GM21737 (cell line): ENCODE results near the gene FHIT.
"Not testable (repeated sequence)": the region's sequence is repeated elsewhere in the genome, so short reads cannot be mapped to it uniquely, and the experiment has no call there.

Experiments
- ATAC-seq: cut with Tn5 transposase; IDR thresholded peaks from one replicate; pipeline ENCODE4 v1.9.1; 2021; ENCODE audit warnings: mild to moderate bottlenecking, moderate library complexity; ENCODE audit not compliant: unreplicated experiment

The FHIT gene

DNA sequence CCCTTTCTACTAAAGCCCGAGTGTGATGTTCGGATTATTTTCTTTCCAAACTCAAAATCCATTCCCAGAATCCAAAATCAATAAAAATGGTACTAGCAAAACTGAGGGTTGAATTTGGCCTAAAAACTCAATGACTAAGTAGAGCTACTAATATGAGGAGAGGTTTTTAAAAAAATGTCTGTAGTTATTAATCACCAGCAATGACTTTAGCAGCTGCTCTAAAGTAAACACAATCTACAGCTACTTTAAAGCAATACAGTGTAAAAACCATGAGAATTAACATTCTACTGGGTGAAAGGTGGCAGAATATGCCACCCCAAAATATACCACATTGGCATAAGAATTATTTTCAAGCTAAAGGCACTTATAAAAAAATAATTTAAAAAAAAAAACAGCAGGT, 23.5 kb downstream of the FHIT start:
- ATAC-seq = no peak

DNA sequence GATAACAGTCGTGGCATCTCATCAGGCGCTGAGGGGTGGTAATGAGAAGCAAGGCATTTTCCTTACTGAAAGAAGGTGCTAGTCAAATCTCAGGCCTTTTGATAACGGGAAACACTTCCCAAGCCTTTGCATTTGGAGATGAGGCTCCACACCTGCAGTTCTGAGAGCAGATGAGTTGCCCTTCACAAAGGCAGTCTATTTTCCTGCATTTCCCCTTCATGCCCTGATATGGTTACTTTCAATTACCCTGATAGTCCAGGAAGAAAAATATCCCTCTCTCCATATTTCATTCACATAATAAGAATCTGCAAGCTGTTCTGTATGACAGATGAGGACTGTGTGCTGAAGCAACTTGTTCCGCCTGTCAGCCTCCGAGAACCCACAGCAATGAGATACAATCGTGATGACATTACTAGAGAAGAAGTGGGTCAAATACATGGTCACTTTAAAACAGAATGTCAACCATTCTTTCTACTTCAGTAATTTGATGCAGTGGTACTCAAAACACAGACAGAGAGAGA, 25.0 kb downstream of the FHIT start:
- no peak for ATAC-seq

DNA sequence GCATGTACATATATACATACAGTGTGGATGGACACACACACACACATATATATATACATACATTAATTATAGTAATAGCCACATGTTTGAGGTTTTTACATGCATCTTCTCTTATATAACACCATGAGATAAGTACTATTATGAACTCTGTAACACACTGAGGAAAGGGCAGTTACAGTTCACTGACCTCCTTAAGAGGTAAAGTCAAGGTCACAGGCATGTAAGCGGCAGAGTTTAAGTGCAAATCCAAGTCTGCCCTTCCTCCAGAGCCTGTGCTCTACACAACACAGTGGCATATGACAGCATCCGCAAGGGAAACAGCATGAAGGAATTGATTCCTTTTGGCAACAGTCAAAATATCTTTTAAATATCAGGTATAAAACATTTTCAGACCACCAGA, 26.4 kb downstream of the FHIT start:
- ATAC-seq = no peak

DNA sequence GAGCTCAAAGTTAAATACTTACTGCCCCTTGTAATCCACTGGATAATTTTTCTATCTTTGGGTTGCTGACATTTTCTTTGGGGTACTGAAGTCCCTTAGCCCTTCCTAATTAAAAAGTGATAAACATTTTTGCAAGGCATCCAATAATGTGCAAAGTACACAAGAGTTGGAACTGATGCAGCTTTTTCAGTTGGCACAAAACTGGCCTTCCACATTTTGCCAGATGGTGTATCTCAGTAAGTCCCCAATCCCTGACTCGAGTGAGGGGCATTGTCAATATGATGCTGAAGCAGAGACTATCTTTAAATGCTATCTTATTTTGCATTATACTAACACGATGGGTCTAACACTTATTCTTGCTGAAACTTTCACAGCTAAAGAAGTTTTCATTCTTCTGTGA, 27.8 kb downstream of the FHIT start:
- no peak for ATAC-seq

DNA sequence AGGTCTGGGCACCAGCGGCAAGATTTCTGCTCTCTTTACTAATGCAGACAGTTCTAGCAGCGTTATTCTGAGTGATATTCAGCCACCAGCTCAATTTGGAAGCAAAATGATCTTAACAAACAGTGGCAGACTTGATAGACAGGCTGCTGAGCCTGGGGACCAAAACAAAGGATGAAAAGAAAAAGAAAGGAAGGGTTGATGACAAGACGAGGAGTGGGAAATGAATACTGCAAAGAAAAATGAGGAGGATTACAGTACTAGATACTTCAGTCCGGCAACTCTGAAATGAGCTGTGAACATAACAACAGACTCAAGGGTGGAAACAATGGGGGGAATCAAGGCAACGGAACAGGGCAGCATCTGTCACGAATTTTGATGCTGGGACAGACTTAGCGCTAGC, 28.8 kb downstream of the FHIT start:
- ATAC-seq = no peak

DNA sequence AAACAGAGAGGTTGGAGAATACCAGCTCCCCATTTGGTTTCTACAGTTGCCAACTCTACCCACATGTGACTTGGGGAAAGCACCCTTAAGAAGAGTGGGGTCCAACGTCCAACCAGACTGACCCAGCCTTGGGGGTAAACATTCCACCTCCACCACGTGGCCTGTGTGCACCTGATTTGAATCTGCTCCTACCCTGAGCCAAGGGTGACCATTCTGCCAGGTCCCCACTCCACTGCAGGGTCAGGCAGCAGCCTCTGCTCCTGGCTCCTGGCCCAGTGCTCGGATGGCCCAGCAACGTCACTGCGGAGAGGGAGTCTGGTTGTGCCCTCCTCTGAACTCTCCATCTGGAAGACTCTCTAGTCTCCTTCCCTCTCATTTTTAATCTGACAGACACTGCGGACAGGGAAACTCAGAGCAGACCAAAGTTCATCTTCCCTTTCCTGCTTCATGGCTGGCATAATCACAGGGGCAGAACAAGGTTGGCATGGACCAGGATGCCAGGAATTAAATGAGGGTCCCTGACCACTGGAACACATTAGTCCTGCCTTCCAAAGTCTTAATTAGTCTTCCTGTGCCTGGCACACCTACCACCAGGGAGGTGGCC, 29.4 kb downstream of the FHIT start:
- no peak for ATAC-seq

DNA sequence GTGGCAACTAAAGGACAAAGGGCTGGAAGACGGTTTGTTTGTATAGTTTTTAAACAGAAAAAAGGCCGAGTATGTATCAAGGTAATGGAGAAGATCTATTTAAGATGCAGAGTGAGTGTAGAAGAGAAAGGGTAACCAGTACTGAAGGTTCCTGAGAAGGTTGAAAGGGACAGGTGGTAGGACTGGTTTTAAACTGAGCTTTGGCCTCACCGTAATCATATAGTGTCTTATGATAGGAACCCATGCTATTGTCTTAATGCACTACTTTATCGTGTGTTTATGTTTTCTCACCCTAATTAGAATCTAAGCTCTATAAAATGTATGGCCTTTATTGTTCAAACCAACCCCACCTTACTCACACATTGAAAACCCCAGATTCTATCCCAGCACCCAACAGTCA, 32.7 kb downstream of the FHIT start:
- ATAC-seq = no peak

DNA sequence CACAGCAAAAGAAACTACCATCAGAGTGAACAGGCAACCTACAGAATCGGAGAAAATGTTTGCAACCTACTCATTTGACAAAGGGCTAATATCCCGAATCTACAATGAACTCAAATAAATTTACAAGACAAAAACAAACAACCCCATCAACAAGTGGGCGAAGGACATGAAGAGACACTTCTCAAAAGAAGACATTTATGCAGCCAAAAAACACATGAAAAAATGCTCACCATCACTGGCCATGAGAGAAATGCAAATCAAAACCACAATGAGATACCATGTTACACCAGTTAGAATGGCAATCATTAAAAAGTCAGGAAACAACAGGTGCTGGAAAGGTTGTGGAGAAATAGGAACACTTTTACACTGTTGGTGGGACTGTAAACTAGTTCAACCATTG, 35.1 kb downstream of the FHIT start:
- not testable (repeated sequence) for ATAC-seq

DNA sequence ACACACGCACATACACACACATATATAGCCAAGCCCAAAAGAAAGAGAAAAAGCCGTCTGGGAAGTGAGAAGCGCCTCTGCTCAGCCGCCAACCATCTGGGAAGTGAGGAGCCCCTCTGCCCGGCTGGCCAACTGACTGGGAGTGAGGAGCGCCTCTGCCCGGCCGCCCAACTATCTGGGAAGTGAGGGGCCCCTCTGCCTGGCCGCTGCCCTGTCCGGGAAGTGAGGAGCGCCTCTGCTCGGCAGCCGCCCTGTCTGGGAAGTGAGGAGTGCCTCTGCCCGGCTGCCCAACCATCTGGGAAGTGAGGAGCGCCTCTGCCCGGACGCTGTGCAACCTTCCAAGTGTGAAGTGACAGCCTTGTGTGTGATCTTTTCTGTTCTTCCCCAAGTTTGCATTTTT, 49.2 kb downstream of the FHIT start:
- ATAC-seq = no peak

DNA sequence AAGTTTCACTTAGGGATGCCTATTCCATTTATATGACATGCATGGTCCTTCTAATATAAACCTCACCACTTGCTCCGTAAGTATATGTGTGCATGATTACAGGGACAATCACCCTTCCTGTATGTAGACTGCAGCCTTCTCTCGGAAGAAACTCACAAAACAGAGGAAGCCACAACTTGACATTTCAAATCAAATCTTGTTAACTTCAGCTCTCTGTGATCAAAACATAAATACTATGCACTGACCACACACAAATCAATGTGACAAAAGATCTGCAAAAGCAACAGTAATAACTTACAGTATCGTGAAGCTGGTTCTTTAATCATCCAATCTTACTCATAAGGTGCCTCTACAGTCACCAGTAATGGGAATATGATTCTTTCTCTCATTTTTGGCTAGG, 50.2 kb downstream of the FHIT start:
- ATAC-seq = no peak

DNA sequence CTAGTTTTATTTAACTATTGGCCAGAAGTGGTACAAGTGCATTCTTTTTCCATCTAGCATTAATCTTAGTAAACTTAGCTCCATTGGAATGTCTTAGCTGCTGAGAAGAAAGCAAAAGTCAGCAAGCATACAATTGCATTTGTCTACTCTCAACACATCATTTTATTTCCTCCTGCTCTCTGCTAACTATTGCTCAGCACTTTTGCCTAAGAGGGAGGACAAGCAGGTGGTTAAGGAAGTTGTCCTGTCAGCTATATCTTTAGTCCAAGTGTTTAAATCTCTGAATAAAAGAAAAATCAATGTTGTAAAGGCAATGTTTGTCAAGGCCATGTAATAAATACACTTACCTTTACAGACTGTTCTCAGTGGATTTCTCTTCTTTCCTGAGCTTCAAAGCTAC, 51.0 kb downstream of the FHIT start:
- no peak for ATAC-seq

DNA sequence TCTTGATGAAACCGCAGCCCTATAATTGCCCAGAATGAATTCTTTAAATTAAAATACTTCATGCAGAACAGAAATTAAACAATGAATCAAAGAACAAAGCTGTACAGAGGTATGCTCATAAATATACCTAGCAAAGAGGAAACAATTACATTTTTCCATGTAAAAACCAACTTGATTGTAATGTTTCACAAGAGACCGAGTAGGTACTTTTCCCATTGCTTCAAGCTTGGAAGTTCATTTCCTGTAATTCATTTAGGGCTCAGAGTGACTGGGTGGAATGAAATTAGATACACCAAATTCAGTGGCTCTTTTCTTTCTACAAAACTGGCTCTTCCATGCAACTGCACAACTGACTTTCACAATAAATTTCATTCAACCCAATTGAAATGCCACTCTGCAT, 51.4 kb downstream of the FHIT start:
- ATAC-seq = no peak

DNA sequence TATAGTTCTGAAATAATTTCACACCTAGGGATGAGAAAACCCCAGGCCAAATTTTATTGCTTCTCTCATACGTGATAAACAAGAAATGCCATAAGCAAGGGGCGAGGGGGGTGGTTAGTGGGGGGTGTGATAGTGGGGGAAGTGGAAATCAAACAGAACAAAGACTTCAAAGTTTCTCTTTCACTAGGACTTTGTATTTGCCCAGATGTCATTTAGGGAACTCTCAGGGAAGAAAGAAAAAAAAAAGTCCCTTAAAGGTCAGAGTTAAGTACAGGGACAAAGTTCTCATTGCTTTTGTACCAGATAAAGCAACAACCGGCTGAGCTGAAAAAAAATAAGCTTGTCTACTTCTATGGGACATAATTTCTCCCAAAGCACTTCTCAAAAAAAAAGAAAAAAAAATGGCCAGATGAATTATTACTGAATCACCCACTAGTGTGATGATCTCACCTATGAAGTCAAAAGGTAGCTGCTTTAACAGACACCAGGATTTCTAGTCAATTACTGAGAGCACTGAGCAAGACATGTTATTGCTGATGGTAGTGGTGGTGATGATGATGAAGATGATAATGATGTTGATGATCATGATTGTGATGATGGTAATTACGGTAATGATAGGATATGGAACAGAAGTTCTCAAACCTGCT, 56.2 kb downstream of the FHIT start:
- no peak for ATAC-seq

DNA sequence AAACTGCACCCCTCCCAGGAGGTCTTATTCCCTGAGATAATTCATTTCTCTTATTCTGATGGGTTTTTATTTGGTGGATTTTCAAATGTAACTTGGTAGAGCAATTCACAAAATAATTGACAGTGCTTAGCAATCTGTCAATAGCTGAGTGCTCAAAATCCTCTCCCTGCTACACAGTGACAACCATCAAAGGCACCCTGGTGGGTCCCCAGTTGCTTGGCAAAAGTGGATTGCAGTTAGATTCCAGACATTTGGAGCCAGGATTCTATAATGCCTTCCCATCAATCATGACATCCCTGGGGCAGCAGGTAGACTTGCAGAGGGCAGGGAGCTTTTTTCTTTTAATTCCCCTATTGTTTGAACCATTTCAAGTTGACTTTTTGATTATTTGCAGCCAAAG, 59.0 kb downstream of the FHIT start:
- ATAC-seq = no peak

DNA sequence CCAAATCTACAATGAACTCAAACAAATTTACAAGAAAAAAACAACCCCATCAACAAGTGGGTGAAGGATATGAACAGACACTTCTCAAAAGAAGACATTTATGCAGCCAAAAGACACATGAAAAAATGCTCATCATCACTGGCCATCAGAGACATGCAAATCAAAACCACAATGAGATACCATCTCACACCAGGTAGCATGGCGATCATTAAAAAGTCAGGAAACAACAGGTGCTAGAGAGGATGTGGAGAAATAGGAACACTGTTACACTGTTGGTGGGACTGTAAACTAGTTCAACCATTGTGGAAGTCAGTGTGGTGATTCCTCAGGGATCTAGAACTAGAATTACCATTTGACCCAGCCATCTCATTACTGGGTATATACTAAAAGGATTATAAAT, 61.0 kb downstream of the FHIT start:
- ATAC-seq = not testable (repeated sequence)

DNA sequence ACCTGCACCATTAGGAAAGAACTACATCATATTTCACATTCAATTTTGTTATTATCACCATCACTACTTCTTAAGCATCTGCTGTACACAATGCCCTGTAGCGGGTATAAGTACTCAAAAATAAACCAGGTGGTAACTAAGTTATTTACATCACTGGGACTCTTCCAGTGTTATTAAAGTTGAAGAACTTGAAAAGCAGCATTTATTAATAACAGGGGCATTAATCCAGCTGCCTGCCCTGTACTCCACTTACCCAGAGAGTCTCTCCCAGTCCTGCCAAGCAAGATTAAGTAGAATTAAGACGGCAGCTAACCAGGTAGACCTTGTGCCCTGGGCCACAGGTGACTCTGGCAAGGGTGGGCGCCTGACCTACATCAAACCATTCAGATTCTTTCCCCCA, 65.2 kb downstream of the FHIT start:
- ATAC-seq = no peak

DNA sequence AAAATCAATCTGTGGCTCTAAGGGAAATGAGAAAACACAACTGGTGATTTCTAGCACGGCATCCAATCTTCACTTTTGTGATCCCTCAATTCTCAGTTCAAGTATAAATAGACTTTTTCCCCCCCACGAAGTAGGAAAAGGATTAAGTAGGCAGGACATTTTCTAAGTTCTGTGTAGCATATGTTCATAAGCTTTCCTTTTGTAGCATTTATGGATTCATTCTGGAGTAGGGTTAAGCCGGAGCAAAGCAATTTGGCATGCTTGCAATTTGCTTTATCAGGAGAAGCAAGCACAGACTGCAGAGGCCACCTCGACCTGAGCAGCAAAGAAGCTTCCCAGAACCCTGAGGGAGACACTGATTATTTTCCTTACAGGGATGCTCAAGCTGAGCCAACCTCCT, 66.3 kb downstream of the FHIT start:
- no peak for ATAC-seq

DNA sequence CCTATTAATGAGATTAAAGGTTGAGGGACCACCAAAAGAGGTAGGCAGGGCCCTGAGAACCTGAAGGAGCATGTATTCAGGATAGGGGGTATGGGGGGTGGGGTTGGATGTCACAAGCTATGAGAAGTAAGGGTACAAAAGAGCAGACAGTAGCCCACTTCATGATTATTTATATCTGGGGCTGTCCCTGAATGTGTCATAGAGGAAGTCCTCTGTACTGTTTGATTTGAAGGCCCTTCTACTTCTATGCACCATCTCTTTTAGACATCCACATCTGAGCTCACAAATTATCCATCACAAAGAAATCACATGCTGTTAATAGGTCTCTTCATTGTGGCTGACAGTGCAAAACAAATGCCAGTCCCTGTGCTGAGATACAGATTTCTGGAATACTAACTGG, 68.6 kb downstream of the FHIT start:
- no peak for ATAC-seq

DNA sequence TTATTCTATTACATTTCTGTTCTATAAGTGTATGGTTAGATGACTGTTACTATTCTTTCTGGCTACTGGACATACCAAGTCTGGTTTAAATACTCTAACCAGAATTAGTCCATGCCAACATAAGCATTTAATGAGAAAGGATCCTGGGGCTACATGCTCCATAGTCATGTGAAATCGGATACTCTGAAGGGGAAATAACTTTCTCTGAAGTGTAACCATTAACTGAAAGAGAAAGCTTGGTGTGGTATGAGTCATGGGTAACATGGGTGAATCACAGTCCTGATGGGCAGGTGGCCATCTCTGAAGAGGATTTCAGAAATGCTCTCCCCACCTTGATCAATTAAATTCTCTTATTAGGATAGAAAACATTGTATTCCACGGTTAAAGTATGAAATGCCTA, 69.4 kb downstream of the FHIT start:
- peak; percentile 97 for ATAC-seq

DNA sequence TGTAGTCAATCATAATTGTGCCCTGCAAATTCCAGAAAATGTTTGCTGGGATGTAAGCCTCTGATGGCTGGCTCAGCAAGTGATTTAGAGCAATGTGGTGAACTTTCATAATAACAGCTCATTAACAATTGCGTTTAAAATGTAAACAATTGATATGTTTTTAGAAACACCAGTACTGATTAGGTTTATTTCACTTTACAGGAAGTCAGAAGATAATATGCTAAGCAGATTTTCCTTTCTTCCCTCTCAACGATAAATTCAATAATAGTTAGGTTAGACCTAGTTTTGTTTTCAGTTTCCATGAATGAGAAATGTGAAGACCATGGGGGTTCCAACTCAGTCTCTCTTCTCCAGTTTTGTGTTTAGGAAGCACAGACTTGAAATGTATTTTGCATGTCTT, 71.0 kb downstream of the FHIT start:
- no peak for ATAC-seq

DNA sequence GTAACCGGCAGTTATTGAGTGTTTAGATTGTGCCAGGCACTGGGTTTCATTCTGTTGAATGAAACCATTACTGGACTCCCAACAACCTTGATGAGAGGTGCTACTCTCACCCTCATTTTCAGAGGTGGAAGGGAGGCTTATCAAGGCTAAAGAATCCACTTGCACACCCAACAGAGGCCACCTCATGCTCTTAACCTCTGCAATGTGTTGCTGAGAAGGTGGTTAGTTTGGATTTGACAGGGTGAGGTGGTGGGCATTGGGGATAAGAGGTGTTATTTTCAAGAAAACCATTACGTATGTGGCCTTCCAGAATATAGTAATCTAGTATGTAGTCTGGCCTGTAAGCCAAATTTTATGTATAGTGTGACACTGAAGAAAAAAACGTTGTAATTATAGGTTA, 73.1 kb downstream of the FHIT start:
- ATAC-seq = no peak

DNA sequence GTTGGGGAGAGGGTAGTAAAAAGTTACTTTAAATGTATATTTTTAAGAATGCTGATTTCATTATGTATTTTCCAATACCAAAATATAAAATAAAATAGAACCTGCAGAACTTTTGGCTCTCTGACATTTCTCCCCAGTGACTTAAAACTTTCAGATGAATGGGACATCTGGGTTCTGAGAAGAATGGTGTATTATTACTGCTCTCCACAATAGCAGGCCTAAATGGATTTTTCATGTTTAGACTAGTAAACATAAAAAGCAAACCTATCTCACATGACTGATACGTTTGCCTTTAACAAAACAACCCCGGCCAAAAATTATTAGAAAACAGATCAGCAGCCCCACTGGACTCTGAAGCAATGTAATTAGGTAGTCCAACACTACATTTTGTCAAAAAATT, 73.8 kb downstream of the FHIT start:
- ATAC-seq = no peak

DNA sequence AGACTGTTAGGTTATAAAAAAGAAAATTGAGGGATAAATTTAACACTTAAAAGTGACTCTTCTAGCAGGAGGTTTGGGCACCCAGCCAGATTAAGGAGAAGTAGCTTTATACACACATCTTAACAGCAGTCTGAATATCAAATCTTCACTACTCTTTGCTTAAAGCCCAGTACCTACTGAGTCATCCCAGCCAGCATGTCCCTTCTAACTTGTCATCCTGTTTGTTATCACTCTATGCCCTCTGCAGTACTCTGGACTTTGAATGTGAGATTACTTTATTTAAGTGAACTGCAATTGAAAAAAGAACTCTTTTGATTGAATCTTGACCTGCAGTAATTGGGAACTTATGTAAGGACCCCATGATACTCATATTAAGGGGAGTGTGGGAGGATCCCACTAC, 77.6 kb downstream of the FHIT start:
- no peak for ATAC-seq
